K562 treated with DMSO at 1 percent for 12 hours (cell line): ENCODE measurements around the gene CDY2A. TPM values are rescaled to one million over a fixed set of nuclear protein-coding genes. Genes with fewer than 3 reads are reported as not detected.

Source experiments
- total RNA-seq: library from RNA; unstranded; fragments of 300-600 nt; gene quantifications from 2 replicates; pipeline ENCODE4 v1.2.3, GENCODE V29; 2022; ENCODE audit not compliant: insufficient read depth

Gene CDY2A
- total RNA-seq, result not detected in 2 replicates

GRCh38 chrY:18025487-18025886, at the start of gene CDY2A:
CDY2A (plus strand) TSS chrY:18025787; CDS start chrY:18026115, 328 bp downstream.

Other genes starting within 250 kb of the CDY2A start
- not detected in 2 replicates for gene CDY2B, start 145.6 kb upstream of the CDY2A start, total RNA-seq